SK-N-SH treated with all-trans-retinoic acid at 6 μM for 48 hours (cell line): ENCODE measurements around the gene ELP1.

Source experiments
- ATAC-seq: fragments of 200-7000 bp; cut with Tn5 transposase; 3 replicates; pipeline ENCODE4 v1.9.1; 2020; ENCODE audit warnings: mild to moderate bottlenecking, moderate library complexity
- ARNTL ChIP-seq: fragments of 450-650 bp; formaldehyde crosslinking; IDR thresholded peaks from 2 replicates; pipeline ENCODE4 v1.5.0; 2020; ENCODE audit warnings: low read depth, mild to moderate bottlenecking, moderate library complexity, borderline replicate concordance
- BACH2 ChIP-seq: fragments of 250-450 bp; sonication (Bioruptor Pico); IDR thresholded peaks from 2 replicates; pipeline ENCODE4 v1.9.0; 2021; ENCODE audit warnings: mild to moderate bottlenecking, borderline replicate concordance
- CSDC2 ChIP-seq: fragments of 250-450 bp; sonication (Bioruptor Pico); IDR thresholded peaks from 2 replicates; pipeline ENCODE4 v1.5.0; 2020; ENCODE audit warnings: mild to moderate bottlenecking, moderate library complexity
- ESRRG ChIP-seq: fragments of 250-450 bp; sonication (Bioruptor Pico); IDR thresholded peaks from 2 replicates; pipeline ENCODE4 v1.6.1; 2021; ENCODE audit warnings: mild to moderate bottlenecking
- GLIS3 ChIP-seq: fragments of 250-450 bp; sonication (Bioruptor Pico); IDR thresholded peaks from 2 replicates; pipeline ENCODE4 v1.5.0; 2020; ENCODE audit warnings: mild to moderate bottlenecking, moderate library complexity
- ISL1 ChIP-seq: fragments of 250-450 bp; sonication (Bioruptor Pico); IDR thresholded peaks from 2 replicates; pipeline ENCODE4 v2.1.2; 2022; ENCODE audit warnings: mild to moderate bottlenecking, moderate library complexity
- OSR1 ChIP-seq: fragments of 250-450 bp; sonication (Bioruptor Pico); IDR thresholded peaks from 2 replicates; pipeline ENCODE4 v1.8.0; 2022; ENCODE audit warnings: moderate library complexity, mild to moderate bottlenecking, inconsistent platforms
- PATZ1 ChIP-seq: fragments of 250-450 bp; sonication (Bioruptor Pico); IDR thresholded peaks from 2 replicates; pipeline ENCODE4 v1.8.0; 2020; ENCODE audit warnings: mild to moderate bottlenecking, moderate library complexity, borderline replicate concordance
- POU6F1 ChIP-seq: fragments of 250-450 bp; sonication (Bioruptor Pico); IDR thresholded peaks from 2 replicates; pipeline ENCODE4 v1.8.0; 2021; ENCODE audit warnings: low read depth, mild to moderate bottlenecking, moderate library complexity, borderline replicate concordance
- PPARA ChIP-seq: fragments of 250-450 bp; sonication (Bioruptor Pico); IDR thresholded peaks from 2 replicates; pipeline ENCODE4 v1.5.0; 2020; ENCODE audit warnings: mild to moderate bottlenecking, borderline replicate concordance
- RARB ChIP-seq: fragments of 250-450 bp; sonication (Bioruptor Pico); IDR thresholded peaks from 2 replicates; pipeline ENCODE4 v1.8.0; 2021; ENCODE audit warnings: mild to moderate bottlenecking, moderate library complexity
- SNAI2 ChIP-seq: fragments of 250-450 bp; sonication (Bioruptor Pico); IDR thresholded peaks from 2 replicates; pipeline ENCODE4 v1.5.0; 2020; ENCODE audit warnings: mild to moderate bottlenecking, moderate library complexity
- TCF4 ChIP-seq: fragments of 250-450 bp; sonication (Bioruptor Pico); IDR thresholded peaks from 2 replicates; pipeline ENCODE4 v1.8.0; 2021; ENCODE audit warnings: mild to moderate bottlenecking, moderate library complexity, borderline replicate concordance
- TOX ChIP-seq: fragments of 250-450 bp; sonication (Bioruptor Pico); IDR thresholded peaks from 2 replicates; pipeline ENCODE4 v1.8.0; 2021; ENCODE audit warnings: mild to moderate bottlenecking, moderate library complexity, borderline replicate concordance
- ZC3H10 ChIP-seq: fragments of 250-450 bp; sonication (Bioruptor Pico); IDR thresholded peaks from 2 replicates; pipeline ENCODE4 v1.5.1; 2021; ENCODE audit warnings: mild to moderate bottlenecking, moderate library complexity
- ZFP3 ChIP-seq: fragments of 250-450 bp; sonication (Bioruptor Pico); IDR thresholded peaks from 2 replicates; pipeline ENCODE4 v1.5.0; 2020; ENCODE audit warnings: mild to moderate bottlenecking, moderate library complexity
- ZFP30 ChIP-seq: fragments of 450-650 bp; formaldehyde crosslinking; IDR thresholded peaks from 2 replicates; pipeline ENCODE4 v1.5.0; 2022; ENCODE audit warnings: mild to moderate bottlenecking, moderate library complexity
- ZNF565 ChIP-seq: fragments of 450-650 bp; formaldehyde crosslinking; conservative IDR thresholded peaks from 2 replicates; pipeline ENCODE4 v1.5.0; 2020; ENCODE audit warnings: low read depth, mild to moderate bottlenecking, moderate library complexity
- ZNF70 ChIP-seq: fragments of 450-650 bp; formaldehyde crosslinking; IDR thresholded peaks from 2 replicates; pipeline ENCODE4 v1.5.0; 2020; ENCODE audit warnings: mild to moderate bottlenecking, moderate library complexity
- ZNF8 ChIP-seq: fragments of 450-650 bp; formaldehyde crosslinking; IDR thresholded peaks from 2 replicates; pipeline ENCODE4 v1.5.0; 2020; ENCODE audit warnings: mild to moderate bottlenecking, moderate library complexity
- TF ChIP-seq, protein P1 (sequence below): fragments of 250-450 bp; sonication (Bioruptor Pico); IDR thresholded peaks from 2 replicates; pipeline ENCODE4 v1.5.1; 2020; ENCODE audit warnings: low read depth, mild to moderate bottlenecking, moderate library complexity
- TF ChIP-seq, protein P2 (sequence below): fragments of 250-450 bp; sonication (Bioruptor Pico); IDR thresholded peaks from 2 replicates; pipeline ENCODE4 v1.5.0; 2020; ENCODE audit warnings: mild to moderate bottlenecking, moderate library complexity

ELP1 gene

GRCh38 chr9:108939975-108940374 lies 6.1 kb upstream of the ELP1 start:
- TF ChIP-seq ZFP3 (CRISPR knock-in tag) (no peak), ARNTL (no peak), SNAI2 (CRISPR knock-in tag) (no peak)
- no peak for ATAC-seq

DNA sequence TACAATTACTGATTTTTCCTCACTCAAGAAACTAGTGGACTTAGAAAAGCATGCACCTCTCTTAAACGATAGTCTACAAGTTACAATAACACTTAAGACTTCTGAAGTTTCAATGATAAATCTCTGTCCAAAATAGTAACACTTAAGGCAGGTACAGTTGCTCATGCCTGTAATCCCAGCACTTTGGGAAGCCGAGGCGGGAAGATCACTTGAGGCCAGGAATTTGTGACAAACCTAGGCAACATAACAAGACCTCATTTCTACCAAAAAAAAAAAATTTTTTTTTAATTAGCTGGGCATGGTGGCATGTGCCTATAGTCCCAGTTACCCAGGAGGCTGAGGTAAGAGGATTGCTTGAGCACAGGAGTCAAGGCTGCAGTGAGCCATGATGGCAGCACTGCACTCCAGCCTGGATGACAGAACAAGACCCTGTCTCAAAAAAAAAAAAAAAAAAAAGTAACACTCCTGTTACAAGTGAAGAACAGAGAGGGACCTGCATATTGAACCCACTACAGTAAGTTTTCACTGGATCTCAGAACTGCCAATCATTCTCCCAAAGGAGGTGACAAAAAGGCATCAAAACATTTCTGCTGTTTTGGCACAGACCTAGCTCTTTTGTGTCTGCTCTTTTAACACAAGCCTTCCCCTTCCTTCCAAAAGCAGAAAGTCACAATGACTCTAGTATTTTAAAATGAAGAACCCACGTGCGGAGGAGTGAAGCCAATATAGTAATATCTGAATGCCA lies 3.8 kb upstream of the ELP1 start:
- ATAC-seq, result no peak
- TF ChIP-seq ZFP3 (CRISPR knock-in tag), result no peak
- no peak for TF ChIP-seq OSR1 (CRISPR knock-in tag)
- TF ChIP-seq ZNF70 (CRISPR knock-in tag), result no peak
- no peak for TF ChIP-seq BACH2
- TF ChIP-seq, protein P1, sequence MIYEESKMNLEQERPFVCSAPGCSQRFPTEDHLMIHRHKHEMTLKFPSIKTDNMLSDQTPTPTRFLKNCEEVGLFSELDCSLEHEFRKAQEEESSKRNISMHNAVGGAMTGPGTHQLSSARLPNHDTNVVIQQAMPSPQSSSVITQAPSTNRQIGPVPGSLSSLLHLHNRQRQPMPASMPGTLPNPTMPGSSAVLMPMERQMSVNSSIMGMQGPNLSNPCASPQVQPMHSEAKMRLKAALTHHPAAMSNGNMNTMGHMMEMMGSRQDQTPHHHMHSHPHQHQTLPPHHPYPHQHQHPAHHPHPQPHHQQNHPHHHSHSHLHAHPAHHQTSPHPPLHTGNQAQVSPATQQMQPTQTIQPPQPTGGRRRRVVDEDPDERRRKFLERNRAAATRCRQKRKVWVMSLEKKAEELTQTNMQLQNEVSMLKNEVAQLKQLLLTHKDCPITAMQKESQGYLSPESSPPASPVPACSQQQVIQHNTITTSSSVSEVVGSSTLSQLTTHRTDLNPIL (CRISPR knock-in tag), result no peak
- no peak for TF ChIP-seq ZNF8 (CRISPR knock-in tag)
- TF ChIP-seq PATZ1, result no peak
- TF ChIP-seq RARB, result no peak

GRCh38 chr9:108934323-108934893 lies 484 bp upstream of the ELP1 start, which contains the start of gene ABITRAM:
Gene ABITRAM (plus strand): TSS chr9:108934400. CDS start chr9:108934487, 87 bp downstream.
- TF ChIP-seq ARNTL (no peak), ZC3H10 (CRISPR knock-in tag) (no peak), ISL1 (CRISPR knock-in tag) (no peak), SNAI2 (CRISPR knock-in tag) (no peak), ZNF565 (CRISPR knock-in tag) (no peak), BACH2 (no peak), CSDC2 (CRISPR knock-in tag) (no peak), ESRRG (CRISPR knock-in tag) (no peak), RARB (no peak), ZNF8 (CRISPR knock-in tag) (no peak), ZNF70 (CRISPR knock-in tag) (no peak), POU6F1 (CRISPR knock-in tag) (no peak), GLIS3 (CRISPR knock-in tag) (no peak), TOX (CRISPR knock-in tag) (no peak), OSR1 (CRISPR knock-in tag) (no peak), ZFP3 (CRISPR knock-in tag) (no peak), PPARA (CRISPR knock-in tag) (no peak), ZFP30 (CRISPR knock-in tag) (no peak), TCF4 (CRISPR knock-in tag) (no peak)
- TF ChIP-seq, protein P2, sequence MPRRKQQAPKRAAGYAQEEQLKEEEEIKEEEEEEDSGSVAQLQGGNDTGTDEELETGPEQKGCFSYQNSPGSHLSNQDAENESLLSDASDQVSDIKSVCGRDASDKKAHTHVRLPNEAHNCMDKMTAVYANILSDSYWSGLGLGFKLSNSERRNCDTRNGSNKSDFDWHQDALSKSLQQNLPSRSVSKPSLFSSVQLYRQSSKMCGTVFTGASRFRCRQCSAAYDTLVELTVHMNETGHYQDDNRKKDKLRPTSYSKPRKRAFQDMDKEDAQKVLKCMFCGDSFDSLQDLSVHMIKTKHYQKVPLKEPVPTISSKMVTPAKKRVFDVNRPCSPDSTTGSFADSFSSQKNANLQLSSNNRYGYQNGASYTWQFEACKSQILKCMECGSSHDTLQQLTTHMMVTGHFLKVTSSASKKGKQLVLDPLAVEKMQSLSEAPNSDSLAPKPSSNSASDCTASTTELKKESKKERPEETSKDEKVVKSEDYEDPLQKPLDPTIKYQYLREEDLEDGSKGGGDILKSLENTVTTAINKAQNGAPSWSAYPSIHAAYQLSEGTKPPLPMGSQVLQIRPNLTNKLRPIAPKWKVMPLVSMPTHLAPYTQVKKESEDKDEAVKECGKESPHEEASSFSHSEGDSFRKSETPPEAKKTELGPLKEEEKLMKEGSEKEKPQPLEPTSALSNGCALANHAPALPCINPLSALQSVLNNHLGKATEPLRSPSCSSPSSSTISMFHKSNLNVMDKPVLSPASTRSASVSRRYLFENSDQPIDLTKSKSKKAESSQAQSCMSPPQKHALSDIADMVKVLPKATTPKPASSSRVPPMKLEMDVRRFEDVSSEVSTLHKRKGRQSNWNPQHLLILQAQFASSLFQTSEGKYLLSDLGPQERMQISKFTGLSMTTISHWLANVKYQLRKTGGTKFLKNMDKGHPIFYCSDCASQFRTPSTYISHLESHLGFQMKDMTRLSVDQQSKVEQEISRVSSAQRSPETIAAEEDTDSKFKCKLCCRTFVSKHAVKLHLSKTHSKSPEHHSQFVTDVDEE (CRISPR knock-in tag), result no peak
- ATAC-seq, result peak; percentile 86
